ENCODE data around the gene CBX7.
"Not testable (repeated sequence)": the region's sequence is repeated elsewhere in the genome, so short reads cannot be mapped to it uniquely, and the experiment has no call there.

Gene CBX7

GRCh38 chr22:39174498-39175352 is 22.2 kb upstream of the CBX7 start:
- DNase-seq = peak in 1 of 10 donors; percentile 77
- intact Hi-C loops (cut with DNase I) = loop anchor here (5.0 kb wide), 2 partner anchors 338 to 353 kb away; no protein-coding TSS in a partner anchor

DNA sequence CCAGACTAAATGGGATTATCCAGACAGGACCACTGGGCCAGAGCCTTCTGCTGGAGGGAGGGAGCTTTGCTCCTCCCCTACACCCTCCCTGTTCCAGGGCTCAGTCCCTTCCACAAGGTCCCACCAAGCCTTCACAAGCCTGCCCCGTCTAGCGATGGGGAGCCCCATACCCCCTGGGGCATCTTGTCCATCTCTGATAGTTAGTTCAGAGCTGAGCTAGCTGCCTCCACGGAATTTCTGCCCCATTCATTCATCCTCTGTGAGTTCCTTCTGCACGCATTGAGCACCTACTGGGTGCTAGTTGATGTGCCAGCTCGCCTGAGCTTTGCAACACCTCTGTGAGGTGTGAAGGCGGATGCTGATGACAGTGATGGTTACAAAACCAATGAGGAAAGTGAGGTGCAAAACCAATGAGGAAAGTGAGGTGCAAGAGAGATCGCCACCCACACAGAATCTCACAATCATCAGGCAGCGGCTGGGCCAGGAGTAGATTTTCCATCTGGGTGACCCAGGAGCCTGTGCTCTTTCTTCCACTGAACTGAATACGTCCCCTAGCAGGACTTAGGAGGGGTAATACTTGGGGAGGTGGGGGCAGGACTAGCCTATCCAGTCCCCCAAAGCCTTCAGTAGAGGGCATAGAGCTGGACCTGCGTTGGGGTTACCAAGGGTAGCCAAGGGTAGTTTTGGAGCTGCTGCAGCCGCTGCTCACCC is 21.5 kb upstream of the CBX7 start:
- intact Hi-C loops (cut with DNase I) = loop anchor here (5.0 kb wide), 2 partner anchors 338 to 353 kb away; no protein-coding TSS in a partner anchor
- DNase-seq = peak in 1 of 10 donors; percentile 25

- intact Hi-C loops (cut with DNase I) = loop anchor here (5.0 kb wide), 2 partner anchors 339 to 354 kb away; no protein-coding TSS in a partner anchor
Observed at GRCh38 chr22:39173050-39173706, 20.7 kb upstream of the CBX7 start.

GRCh38 chr22:39172265-39173049 is 20.0 kb upstream of the CBX7 start:
- DNase-seq = peak in 1 of 10 donors; percentile 51
- intact Hi-C loops (cut with DNase I) = loop anchor here (5.0 kb wide), 2 partner anchors 340 to 355 kb away; no protein-coding TSS in a partner anchor

More at GRCh38 chr22:39173050-39173706, 20.7 kb upstream of the CBX7 start:
- peak in 1 of 10 donors; percentile 41 for DNase-seq

GRCh38 chr22:39171623-39172264 is 19.3 kb upstream of the CBX7 start:
- DNase-seq = peak in 1 of 10 donors; percentile 69
- intact Hi-C loops (cut with DNase I) = loop anchor here (1.0 to 5.0 kb wide), 3 partner anchors 145 to 356 kb away; no protein-coding TSS in a partner anchor

GRCh38 chr22:39170825-39171622 is 18.5 kb upstream of the CBX7 start:
- intact Hi-C loops (cut with DNase I) = loop anchor here (1.0 to 5.0 kb wide), 3 partner anchors 145 to 356 kb away; no protein-coding TSS in a partner anchor
- DNase-seq = peak; percentile 75 to 98 (median 90)

- DNase-seq = peak in 1 of 10 donors; percentile 61
- intact Hi-C loops (cut with DNase I) = loop anchor here (5.0 kb wide), 2 partner anchors 342 to 357 kb away; no protein-coding TSS in a partner anchor
Observed at GRCh38 chr22:39169797-39170466, 17.5 kb upstream of the CBX7 start.

- DNase-seq = no peak
- intact Hi-C loops (cut with DNase I) = no loop called here
Observed at GRCh38 chr22:39166547-39166946, 14.1 kb upstream of the CBX7 start.

GRCh38 chr22:39156093-39156492 is 3.6 kb upstream of the CBX7 start:
- DNase-seq = peak in 3 of 10 donors; percentile 3 to 76 (median 30)
- intact Hi-C loops (cut with DNase I) = not testable (repeated sequence)

- DNase-seq = peak in 4 of 10 donors; percentile 3 to 69 (median 44)
- intact Hi-C loops (cut with DNase I) = no loop called here
Observed at GRCh38 chr22:39155421-39155820, 2.9 kb upstream of the CBX7 start.

GRCh38 chr22:39153220-39153717 is 789 bp upstream of the CBX7 start:
- DNase-seq = peak in 3 of 10 donors; percentile 10 to 81 (median 71)
- intact Hi-C loops (cut with DNase I) = loop anchor here (2.0 to 5.0 kb wide), 2 partner anchors 280 to 369 kb away; partner anchors contain the start of genes ATF4 and CBX6

DNA sequence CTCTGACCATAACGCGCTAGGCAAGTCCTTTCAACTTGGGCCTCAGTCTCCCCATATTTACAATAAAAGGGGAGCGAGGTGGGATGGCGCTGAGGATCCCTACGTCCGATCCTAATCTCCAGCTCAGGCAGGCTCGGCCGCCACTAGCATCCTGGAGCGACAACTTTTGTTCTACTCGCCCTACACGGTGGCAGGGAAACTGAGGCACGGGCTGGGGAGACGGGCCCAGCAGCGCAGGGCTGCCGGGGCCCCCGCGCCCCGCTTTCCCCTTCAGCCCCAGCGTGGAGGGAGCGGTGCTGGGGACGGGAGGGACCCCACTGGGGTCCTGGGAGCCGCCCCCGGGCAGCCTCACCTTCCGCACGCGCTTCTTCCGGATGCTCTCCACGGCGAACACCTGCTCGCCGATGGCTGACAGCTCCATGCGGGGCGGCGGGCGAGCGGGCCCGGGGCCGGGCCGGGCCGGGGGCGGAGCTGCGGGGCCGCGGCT is 413 bp downstream of the CBX7 start:
- intact Hi-C loops (cut with DNase I) = loop anchor here (2.0 to 5.0 kb wide), 2 partner anchors 279 to 370 kb away; partner anchors contain the start of genes ATF4 and CBX6
- DNase-seq = peak in 2 of 10 donors; percentile 16 to 80

DNA sequence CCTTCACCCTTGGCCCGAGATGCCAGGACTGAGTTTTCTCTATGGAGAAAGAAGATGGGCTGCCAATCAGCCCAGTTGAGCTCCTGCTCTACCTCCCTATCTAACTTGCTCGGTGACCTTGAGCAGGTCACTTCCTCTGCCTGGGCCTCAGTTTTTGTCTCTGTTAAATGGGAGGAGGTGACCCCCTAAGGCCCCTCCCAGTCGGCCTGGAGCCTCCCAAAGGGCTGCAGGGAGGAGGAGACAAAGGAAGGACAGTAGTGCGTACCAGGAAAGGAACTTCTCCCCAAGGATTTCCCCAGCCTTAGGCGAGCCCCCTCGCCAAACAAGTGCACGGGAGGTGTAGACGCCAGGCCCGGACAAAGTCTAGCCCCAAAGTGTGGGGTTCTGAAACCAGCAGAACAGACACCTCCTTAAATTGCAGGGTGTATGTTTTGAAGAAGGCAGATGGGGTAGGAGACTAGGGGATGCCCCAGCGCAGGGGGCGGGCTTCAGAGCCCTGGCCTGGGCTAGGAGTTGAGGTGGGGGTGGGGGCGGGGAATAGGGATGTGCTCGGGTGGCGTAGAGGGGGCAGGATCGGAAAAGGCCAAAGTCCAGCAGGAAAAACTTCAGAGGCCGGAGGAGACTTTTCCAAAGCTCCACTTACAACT is 1.0 kb downstream of the CBX7 start:
- intact Hi-C loops (cut with DNase I) = loop anchor here (5.0 kb wide), 1 partner anchor 371 kb away; the partner anchor contains the start of gene ATF4
- peak in 2 of 10 donors; percentile 23 to 51 for DNase-seq

- intact Hi-C loops (cut with DNase I) = loop anchor here (5.0 kb wide), 1 partner anchor 371 kb away; the partner anchor contains the start of gene ATF4
- peak in 3 of 10 donors; percentile 24 to 81 (median 72) for DNase-seq
Observed at GRCh38 chr22:39150848-39151215, 1.6 kb downstream of the CBX7 start.

GRCh38 chr22:39149915-39150847 is 2.3 kb downstream of the CBX7 start:
- intact Hi-C loops (cut with DNase I) = loop anchor here (5.0 kb wide), 1 partner anchor 372 kb away; the partner anchor contains the start of gene ATF4
- DNase-seq = peak in 3 of 10 donors; percentile 23 to 77 (median 75)

Data from posterior cingulate gyrus (tissue), 11 donors.